DMS53 treated with DMSO at 0.1 percent for 48 hours (cell line): Measurements from ENCODE around the gene ST6GALNAC3.

Experiments
- DNase-seq: peaks from one replicate; lab custom pipeline; 2025; ENCODE audit not compliant: unreplicated experiment; lab: John Stamatoyannopoulos, UW

Gene ST6GALNAC3

DNA sequence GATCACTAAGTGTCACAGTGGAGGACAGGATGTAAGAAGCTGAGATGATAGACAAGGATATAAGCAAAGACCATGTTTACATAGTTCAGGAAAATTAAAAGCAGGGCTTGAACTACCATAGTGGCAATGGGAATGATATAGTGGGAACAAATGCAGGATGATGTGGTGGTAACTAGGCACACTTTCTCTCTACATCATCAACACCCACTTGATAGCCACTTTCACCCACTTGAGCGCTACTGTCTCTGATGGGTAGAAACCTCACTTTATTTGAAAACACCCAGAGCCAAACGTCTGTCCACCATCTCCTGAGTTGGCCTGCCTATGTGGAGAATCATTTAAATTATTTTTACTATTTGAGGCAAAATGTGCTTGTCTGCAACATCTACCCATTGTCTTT lies 487.7 kb downstream of the ST6GALNAC3 start:
- DNase-seq = peak; percentile 44

DNA sequence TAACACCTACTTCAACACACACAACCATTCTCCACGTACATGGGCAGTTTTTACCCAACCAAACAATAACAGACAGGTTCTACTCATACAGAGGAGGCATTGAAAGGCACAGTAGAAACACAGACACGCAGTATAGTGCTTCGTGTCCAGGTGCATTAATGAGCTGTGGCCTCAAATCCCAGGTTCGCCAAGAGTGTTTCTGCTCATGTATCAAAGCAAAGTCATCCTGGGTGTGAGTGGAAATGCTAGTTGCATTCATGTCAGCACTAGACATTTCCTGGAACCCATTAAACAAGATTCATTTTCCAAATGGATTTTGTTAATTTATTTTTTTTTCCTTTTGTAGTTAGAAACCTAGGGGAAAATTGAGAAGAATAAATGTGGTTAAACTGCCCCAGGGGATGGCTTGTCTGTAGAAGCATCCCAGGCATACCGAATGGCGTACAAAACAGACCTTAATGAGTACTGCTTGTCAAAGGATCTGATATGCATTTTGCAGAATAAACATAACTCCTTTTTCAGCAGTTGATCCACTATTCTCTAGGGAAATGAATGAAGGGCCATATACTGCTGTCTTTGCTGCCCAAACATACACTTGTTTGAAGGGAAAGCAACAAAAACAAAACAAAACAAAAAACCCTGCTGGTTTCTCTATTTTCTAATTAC lies 494.2 kb downstream of the ST6GALNAC3 start:
- DNase-seq = no peak

DNA sequence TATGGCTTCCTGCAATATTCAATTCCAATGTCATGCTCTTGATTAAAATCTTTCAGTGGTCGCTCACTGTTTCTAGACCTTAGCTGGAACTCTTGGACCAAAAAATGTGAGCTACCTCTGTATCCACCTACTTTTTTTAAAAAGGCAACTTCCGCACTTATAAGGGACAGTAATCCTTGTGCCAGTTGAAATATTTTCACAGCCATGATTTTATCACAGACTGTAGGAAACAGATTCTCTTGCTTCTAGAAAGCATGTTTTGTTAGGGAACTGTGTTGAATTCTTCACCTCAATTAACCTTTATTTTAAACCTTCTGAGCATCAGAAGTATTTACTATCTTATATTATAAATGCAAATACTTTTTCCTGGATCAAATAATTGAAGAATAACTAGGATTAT lies 496.7 kb downstream of the ST6GALNAC3 start:
- no peak for DNase-seq

DNA sequence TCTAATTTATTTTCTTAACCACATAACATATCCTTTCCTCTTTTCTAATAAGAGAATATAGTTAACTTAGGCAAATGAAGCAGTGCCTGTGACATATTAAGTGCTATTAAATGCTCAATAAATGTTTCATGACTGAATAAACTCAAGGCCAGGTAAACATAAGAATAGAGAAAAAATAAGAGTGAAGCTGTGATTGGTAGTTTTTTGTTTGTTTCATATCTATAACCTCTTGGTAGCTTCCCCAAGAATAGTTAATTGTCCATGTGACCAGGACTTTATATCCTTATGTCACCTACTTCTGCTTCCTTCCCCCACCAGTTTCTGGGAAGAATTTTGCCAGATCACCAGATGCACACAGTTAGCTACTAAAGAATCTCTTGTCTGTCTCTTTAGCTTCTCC lies 497.7 kb downstream of the ST6GALNAC3 start:
- DNase-seq = no peak

DNA sequence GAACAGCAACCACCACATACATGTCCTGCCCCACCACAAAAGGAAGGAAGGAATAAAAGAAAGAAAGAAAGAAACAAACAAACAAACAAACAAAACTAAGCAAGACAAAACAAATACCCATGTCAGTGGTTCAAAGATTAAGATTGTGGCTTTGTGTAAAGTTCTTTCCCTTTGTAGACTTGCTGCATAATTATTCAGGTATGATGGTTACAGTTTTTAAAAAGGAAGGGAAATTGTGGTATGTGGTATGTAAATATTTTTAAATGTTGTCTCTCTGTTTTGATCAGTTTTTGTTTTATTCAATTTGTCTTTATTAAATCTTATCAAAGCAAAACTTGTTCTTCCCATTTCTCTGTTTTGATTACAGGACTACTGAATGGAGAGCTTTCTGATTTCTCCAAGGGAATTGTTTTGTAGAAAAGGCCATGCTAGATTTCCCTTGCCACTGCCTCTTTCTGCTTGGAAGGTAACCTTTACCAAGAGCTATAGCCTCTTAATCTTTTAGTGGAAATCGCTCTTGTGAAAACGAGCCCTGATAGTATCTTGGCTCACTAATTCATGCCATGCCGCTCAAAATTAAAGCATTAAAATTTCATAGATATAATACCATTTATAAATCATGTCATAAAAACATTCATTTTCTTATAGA lies 502.5 kb downstream of the ST6GALNAC3 start:
- no peak for DNase-seq

DNA sequence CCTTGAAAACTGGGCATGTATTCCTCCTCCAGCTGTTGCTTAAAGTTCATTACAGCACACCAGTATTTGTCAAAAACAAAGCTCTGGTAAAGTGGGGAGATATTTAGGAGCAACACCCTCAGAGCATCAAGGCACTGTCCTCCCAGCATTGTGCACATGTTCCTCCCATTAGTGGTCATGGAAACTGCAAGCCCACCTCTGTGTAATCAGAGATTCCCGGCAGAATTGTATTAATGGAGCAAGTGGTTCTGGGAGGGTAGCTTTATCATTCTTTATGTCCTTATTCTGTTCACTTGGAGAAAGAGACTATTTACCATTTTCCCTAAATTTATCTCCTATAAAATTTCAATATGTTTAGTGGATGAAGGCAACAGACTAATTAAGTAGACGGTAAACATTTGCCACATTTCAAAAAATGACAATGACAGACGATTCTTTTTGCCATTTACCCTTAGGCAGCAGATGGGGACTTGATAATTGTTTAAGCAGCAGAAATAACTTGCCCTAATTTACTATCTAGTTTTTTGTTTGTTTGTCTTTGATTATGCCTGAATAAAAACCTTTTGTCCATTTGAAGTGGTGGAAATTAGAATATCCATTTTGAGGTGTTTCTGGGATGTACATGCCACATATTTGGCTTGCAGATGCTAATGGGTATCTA lies 503.1 kb downstream of the ST6GALNAC3 start:
- no peak for DNase-seq

DNA sequence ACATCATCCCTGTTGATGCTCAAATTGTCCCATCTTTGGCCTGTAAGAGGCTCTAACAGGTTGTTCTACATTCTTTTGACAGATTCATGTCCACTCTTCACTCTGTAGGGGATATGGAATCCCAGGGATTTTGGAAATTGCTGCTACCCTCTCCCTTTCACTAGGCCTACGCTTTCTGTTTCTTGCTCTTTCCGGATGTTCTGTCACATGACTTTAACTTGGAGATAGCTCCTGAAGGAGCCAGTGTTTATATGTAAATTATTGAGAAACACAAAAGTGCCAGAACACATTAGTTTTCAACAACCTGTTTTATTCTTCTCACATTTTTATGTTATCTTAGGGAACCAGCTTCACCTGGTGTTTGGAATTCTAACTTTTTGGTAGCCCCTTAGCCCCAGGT lies 505.7 kb downstream of the ST6GALNAC3 start:
- no peak for DNase-seq

DNA sequence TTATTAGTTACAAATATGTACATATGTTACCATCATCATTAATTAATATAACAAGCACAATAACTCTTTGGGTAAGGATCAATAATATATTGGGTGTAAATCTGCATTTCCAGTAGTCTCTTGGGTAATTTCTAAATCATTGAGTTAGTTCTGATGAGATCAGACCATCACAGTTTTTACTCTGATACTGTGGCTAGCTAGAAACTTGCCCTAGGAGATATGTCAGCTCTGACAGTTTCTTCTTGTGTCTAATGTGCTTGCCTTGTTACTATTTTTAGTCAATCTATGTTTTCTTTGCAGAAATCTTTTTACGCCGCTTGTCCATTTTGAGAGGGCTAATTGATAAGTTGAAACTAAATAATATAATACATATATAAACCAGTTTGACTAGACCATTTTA lies 507.2 kb downstream of the ST6GALNAC3 start:
- DNase-seq = no peak

DNA sequence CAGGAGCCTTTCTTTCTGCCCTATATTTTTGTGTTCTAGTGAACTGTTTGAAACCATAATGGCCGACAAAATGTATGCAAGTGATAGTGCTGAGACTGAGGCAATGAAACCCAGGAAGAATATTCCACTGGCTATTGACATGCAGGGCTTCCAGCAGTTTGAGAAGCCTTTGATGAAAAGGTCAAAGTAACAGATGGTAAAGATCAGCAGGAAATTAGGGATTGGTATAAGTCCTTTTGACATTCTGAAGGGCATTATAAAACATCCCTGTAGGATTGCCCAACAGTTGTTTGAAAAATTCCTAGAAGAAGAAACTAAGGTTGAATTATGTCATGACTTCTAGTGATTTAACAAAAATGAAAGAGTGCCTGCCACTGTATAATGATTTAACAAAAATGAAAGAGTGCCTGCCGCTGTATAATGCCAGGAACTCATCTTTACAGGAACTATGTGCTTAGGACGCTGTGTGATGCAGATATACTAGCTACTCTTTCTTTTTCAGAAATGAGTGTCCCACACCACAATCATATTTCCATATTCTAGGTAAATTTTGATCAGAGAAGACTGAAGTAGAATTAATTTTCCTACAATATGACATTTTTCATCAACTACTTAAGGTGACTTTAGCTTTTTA lies 508.8 kb downstream of the ST6GALNAC3 start:
- DNase-seq = no peak

DNA sequence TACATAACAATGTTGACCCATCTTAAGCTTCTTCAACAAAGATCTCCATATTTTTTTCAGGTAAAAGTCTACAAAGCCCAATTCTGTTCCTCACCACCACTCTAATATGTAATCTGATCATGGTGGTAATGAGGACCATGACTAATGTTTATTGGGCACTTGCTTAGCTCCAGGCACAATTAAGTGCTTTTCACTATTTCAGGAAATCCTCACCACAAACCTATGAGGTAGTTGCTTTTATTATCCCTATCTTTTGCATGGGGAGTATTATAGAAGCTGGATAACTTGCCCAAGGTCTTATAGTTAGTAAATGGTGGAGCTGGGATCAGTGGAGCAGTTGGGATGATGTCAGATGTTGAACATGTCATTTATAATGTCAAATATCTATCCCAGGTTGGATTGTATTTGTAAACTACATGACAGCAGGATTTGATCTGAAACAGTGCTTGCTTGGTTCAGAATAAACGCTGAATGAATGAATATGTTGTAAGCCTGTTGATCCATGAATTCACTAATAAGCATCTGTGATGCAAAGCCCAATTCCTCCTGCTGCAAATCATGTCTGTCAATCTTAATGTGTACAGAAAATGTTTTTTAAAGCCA lies 509.4 kb downstream of the ST6GALNAC3 start:
- DNase-seq = no peak

DNA sequence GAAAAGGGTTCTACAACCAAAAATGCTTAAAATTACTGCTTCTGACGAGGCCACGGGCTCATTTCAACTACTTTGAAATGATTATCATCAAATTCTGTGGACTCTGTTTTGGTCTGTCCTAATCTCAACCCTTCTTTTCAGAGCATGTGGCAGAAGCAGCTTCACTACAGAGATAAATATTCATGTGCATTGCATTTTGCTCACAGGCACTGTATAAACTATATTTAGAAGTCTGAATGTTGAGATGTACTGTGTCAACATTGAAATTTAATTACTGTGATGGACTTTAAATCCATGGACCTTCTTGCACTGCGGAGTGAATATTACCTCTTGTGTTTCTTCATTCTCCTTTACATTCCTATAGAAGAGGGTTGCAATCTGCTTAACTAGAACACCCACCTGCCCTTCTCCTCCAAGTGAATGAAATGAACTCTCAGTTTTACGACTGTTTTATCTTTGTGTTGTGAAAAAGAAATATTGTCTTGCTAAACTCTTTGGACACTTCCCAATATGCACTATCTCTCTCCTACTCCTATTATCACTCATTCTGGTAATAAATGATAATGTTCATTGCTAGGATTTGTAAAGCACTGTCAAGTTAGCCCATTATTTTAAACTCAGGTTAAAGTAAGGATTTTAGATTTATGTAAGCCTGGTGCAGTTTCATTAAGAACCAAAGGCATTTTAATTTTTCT lies 511.6 kb downstream of the ST6GALNAC3 start:
- DNase-seq = no peak

DNA sequence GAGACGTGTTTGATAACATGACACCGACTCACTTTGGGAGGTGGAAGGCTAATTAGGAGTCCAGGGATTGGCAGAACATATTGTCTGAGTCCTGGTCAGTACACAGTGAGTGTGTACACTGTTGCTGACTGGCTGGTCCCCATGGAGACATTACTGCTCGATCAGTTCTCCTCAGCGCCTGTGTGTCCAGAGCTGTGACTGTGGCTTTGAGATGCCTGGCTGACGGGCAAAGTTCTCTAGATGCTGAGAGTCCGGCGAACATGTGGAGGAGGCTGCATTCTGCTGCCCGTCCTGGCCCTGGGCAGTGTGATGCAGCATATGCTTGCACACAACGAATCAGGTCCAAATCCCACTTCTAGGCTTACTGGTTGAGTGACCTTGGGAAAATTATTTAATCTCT lies 512.7 kb downstream of the ST6GALNAC3 start:
- no peak for DNase-seq

DNA sequence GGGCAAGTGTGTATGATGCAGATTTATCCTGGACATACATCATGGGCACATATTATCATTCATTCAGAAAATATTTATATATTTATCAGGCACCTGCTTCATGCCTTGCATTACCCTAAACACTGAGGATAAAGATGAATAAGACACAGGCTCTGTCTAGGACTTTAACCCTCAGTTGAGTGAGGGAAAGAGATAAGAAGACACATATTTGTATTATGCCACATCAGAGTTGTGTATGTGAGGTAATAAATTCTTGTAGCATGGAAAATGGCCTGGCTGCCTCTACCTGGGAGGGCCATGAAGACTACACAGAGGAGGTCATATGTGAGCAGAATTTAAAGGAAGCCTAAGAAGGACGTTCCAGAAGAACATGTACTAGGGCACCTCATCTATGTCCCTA lies 516.9 kb downstream of the ST6GALNAC3 start:
- DNase-seq = no peak

DNA sequence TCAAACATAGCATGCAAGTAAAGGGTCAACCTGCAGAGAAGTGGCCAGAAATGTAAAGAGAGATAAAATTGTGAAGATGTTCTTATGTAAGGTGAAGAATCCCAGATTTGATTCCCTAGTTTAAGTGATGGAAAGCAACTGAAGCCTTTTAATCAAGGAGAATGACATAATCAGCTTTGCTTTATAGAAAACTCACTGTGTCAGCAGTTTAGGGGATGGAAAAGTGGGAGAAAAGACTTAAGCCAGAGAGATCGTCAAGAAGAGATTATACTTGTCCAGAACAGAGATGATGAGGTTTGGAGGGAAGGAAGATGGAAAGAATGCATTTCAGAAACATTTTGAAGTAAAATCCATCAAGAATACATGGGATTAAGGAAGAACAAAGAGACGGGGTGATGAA lies 517.4 kb downstream of the ST6GALNAC3 start:
- no peak for DNase-seq

DNA sequence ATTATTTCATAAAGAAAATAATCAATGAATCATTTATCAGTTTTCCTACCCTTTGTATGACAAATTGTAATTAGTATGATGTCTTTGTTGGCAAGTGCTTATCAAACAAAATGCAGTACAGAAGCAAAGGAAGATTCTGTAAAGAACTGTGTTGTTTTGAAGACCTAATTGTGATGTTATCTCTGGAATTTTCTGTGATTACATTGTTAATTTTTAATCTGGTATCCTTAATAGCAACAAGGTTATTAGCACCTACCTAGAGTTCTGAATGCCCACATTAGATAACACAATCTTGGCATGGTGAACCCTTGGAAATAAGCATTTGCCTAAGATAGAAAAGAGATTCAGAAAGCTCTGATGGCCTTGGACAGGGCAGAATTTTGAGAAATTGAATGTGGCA lies 518.6 kb downstream of the ST6GALNAC3 start:
- DNase-seq = no peak

DNA sequence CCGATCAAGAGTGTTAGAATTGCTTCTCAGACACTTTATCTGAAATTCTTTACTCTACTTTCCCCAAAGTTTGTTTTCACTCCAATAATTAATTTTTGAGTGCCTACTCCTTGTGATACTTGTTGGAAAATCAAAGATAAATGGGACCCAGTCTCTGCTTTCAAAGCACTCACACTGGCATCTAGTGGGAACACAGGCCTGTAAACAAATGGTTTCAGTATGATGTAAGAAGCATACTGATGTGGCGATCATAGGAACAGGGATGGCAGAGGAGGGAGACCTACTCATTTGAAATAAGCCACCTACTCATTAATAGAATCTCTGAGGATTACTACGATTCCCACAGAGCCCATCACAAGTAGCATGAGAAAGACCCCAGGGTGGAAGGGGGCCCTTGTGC lies 519.1 kb downstream of the ST6GALNAC3 start:
- DNase-seq = no peak

DNA sequence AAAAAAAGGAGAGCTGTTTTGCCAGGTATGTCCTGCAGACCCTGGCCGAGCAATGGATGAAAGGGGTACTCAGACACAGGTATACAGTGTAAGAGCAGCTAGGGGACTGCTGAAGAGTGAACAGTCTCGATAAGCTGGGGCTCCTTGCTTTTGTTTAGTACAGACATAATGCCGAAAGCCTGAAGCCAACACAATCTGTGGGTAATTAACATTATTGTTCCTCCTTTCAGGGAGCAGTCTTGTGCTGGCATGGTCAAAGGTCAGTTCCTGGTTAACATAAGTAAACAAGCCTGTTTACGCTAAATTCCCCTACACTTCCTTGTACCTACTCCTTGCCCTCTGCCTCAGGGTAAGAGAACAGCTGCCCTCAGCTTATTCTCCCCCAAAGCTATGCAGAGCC lies 520.5 kb downstream of the ST6GALNAC3 start:
- DNase-seq = peak; percentile 78

DNA sequence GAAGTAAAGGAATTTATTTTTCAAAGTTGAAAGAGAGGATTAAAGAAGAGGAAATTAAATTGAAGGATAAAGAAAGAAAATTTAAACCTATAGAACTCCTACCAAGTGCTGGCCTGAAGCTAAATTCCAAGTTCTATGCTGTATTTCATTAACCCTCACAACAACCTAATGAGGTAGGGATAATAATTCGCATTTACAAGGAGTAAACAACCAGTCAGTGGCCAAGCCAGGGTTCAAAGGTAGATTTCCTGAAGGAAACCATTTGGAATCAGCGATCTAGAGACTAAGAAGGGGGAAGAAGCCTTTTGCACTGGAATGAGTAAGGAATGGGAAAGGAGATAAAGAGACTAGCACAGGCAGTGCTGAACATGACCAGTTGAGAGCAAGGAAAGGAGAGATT lies 526.9 kb downstream of the ST6GALNAC3 start:
- no peak for DNase-seq

DNA sequence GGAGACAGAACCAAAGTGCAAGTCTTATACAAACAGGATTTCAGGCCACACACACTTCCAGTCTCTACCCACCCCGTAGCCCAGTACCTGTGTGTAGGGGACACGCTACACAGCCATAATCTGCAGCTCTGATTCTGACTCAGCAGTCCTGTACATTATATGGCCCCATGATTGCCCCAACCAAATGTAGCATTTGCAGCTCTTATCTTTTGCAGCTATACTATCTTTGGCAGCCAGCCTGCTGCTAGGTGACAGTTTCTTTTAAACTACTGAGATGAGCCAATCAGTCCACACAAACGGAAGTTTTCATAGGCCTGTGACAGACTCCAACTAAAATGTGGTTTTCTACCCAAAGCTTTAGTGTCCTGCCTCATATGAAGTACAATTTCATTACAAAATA lies 533.2 kb downstream of the ST6GALNAC3 start:
- DNase-seq = no peak

DNA sequence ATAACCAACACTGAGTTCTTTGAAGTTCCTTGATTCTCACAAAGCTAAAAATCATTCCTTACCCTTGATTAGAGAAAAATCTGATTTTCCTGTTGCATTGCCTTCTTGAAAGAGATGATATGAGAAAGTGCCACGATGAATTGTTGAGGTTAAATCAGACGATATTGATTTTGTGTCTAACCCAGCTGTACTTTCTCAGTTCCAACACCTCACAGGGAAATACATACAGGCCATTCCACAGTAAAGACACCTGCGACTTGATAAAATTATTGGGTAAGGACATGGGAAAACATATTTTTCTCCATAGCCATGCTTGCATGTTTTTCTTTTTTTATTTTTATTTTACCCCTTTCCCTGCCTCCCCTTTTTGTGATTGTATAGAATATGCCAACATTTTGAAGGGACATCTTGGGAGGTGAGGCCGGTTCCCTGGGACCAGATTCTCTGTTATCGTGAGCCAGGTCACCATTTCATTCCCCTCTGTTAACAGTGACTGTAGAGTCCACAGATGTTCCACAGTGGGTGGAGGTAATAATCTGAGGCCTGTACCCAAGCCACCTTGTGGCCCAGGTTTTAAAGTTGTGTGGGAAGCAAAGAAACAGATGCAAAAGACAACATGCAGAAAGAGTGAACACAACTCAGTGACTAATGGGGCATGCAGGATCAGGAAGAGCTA lies 537.4 kb downstream of the ST6GALNAC3 start:
- no peak for DNase-seq
